Stimulated activated CD8-positive, alpha-beta memory T cell treated with anti-CD3 and anti-CD28 coated beads, Interleukin-7, amount 100 ng/mL, for 48 hours (primary cell): ENCODE results near the gene NPTX1.

Experiments
- DNase-seq, 2 donors: peaks; one replicate each; pipeline ENCODE4 v3.0.0-alpha.2; 2020; ENCODE audit warnings: low read depth in 1 of 2; ENCODE audit errors: extremely low read depth in 1 of 2

NPTX1 gene

DNA sequence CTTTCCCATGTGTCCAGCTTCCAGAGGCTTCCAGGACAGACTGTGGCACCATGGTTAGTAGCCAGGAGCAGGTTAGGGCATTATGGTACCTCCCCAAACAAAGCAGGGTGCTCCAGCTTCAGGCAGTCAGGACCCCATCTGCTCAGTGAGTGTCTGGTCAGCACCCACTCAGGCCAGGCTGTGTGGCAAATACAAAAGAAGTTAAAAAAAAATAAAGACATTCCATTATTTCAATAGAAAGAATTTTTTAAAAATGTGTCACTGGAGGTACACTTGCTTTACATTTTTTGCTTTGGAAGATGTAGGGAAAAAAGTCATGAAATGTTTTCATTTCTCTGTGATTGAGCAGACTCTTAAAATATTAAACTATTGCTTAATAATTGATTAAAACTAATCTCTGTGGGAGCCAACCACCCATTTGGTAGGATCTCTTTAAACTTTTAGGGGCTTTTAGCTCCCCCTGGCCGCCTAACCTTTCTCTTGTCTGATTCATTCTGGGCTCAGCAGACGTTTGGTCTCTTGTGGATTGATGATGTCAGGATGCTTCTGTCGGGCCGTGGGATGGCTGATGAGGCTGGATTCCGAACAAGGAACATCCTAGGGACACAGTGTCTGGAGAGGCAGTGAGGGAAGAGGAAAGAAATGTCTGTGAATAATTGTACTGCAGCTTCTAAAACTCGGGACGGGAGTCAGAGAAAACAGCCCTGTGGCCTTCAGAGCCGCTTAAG is 28.4 kb upstream of the NPTX1 start:
- no peak for DNase-seq

DNA sequence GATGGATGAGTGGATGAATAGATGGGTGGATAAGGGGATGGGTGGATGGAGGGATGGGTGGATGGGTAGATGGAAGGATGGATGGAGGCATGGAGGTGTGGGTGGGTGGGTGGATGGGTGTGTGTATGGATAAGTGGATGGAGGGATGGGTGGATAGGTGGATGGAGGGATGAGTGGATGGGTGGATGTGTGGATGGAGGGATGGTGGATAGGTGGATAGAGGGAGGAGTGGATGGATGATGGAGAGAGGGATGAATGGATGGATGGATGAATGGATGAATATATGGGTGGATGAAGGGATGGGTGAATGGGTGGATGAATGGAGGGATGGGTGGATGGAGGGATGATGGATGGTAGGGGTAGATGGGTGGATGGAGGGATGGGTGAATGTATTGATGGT is 27.5 kb upstream of the NPTX1 start:
- DNase-seq, result no peak

DNA sequence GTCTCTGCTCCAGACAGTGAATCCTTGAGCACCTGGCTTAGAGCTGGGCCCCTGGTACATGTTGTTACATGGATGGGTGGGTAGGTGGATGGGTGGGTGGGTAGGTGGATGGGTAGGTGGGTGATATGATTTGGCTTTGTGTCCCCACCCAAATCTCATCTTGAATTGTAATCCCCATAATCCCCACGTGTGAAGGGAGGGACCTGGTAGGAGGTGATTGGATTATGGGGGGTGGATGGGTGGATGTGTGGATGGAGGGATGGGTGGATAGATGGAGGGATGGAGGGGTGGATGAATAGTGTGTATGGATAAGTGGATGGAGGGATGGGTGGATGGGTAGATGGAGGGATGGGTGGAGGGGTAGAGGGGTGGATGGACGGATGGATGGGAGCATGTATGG is 26.6 kb upstream of the NPTX1 start:
- no peak for DNase-seq

DNA sequence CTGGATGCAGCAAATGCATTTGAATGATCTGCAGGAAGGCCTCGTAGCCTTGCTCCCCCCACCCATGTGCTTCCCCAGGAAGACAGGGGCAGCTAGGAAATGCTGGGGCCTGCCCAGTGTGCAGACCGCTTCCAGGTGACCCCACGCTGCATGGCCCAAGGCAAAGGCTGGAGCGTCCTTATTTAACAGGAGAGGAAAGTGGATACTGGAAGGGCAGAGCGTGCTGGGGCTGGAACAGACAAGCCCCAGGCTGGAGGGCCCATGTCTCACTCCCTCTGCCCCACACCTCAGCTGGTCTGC is 26.1 kb upstream of the NPTX1 start:
- no peak for DNase-seq

DNA sequence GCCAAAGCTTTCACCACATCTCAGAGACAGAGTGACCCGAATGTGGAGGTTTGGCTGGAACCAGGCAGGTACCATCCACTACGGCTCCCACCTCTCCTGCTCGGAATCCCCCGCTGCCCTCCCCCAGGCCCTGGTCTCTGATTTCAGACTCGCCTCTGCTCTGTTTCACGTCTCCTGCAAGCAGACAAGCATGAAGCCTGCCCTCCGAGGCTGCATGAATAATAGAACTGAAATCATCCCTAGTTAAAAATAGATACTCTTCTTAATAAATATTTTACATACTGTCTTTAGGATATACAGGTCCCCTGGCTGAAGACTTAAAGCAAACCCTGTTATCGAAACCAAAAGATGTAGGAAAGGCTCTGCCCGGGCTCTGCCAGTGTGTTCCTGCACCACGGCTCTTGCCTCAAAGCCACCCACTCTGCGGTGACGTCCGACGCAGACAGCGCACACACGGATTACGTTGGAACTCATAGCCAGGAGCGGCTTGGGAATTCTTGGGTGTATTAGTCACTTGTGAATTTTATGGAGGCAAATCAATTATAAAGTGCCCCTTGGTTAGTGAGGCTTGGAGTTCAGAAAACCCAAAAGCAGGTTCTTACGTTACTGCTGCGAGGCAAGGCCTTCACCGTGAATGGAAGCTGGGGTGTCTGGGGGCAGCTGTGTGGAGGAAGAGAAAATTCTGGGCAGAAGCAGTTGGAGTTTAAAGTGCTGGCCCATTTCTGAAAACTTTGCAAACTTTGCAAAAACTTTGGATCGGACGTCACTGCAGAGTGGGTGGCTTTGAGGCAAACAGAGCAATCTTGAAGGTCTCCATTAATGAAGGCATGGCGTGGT is 25.6 kb upstream of the NPTX1 start:
- DNase-seq, result no peak

DNA sequence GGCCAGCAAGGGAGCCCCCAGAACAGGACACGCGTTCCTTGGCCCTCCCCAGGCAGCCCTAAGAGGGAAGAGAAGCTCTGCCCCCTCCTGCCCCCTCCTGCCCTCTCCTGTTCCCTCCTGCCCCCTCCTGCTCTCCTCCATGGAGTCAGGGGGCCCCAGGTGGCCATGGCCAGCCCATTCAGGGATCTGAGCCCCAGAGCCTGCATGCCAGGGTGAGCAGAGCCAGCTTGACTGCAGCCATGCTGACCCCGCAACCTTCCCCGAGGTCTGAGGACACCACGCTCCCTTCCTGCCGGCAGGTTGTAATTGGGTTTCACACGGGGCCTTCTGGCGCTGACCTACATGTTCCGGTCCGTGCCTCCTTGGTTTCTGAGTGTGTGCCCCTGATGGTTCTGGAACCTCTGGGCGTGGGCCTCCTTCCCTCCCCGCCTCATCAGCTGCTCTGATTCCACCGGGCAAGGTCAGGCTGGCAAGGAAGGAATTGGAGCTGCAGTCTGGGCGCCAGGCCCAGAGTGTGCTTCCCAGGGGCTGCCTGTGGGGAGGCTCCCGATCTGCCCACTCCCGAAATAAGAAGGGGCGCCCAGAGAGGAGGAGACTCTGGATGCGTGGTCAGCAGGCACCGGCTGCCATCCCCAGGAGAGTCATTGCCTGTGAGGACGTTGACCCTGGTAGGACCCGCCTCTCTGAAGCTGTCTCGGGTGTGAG is 23.7 kb upstream of the NPTX1 start:
- no peak for DNase-seq

DNA sequence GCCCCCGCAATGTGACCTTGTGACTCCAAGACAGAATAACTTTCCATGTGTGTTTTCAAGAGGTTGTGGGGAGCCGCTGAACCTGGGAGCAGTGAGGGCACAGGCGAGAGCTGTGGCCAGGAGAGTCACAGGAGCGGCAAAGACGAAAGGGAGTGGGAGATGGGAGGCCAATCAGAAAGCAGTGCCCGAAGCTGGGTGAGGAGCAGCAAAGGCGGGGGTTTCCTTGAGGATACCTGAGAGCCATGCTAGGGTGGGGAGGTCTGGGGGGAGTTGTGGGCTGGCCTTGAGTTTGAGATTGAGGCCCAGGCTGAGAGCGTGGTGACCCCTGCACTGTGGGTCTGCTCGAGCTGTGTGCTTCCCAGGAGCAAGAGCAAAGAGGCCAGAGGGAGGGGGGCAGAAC is 23.2 kb upstream of the NPTX1 start:
- DNase-seq, result no peak

DNA sequence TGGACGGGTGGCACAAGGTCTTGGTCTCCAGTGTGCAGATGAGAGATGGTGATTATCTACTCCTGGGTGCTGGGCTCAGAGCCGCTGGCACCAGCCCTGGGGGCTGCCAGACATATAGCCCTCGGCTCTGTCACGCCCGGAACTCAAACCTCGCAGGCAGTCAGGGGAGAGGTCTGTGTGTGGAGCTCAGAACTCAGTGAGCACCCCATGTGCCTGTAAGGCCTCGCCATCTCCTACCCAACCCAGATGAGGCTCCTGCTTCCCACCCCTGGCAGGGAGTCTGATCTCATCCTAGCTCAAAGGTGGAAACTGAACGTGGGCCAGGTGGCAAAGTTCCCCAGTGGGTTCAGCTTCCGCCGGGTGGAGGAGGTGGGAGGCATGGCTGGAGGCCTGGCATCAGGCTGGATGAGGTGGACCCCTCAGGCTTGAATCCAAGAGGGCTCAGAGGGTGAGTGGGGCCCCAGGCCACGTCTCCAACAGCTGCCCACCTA is 22.6 kb upstream of the NPTX1 start:
- no peak for DNase-seq

DNA sequence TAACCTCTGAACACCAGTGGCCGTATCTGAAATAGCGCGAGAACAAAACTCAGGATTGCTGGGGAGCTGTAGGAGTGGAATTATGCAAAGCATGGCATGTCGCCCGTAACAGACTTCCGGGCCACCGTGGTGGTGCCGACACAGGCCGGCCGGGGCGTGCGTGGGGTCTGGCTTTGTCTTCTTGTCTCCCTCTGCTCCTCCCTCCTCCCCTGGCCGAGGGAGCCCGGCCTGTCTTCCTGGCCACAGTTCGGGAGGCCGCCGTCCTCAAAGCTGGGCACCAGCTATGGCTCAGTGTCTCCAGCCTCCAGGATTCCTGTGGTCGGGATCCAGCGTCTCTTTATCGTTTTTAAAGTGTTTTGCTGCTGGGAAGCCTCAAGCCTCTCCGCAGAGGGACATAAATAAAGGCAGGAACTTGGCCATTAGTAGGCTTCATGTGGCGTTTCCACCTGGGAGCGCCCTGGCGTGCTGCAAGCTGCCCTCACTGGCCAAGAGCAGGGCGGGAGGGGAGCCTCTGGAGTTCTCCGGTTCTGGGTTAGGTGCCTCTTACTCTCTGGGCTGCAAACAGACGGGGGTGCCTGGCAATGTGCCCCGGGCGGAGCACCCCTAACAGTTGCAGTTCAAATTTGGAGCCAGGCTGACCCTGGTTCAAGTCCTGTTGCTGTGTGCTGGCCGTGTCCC is 22.0 kb upstream of the NPTX1 start:
- no peak for DNase-seq

DNA sequence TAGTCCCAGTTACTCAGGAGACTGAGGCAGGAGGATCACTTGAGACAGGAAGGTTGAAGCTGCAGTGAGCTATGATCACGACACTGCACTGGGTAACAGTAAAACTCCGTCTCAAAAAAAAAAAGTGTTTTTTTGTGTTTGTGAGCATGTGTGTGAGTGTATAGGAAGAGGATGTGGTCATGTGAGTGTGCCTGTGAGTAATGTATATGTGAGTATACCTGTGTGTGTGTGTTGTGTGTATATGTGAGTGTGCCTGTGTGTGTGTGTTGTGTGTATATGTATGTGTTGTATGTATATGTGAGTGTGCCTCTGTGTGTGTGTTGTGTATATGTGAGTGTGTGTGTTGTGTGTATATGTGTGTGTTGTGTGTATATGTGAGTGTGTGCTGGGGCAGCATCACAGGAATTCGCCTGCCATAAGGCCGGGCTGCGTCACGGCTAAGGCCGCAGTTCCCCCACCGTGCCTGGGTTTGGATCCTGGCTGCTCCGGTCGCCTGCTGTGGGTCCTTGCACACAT is 21.4 kb upstream of the NPTX1 start:
- DNase-seq, result no peak

DNA sequence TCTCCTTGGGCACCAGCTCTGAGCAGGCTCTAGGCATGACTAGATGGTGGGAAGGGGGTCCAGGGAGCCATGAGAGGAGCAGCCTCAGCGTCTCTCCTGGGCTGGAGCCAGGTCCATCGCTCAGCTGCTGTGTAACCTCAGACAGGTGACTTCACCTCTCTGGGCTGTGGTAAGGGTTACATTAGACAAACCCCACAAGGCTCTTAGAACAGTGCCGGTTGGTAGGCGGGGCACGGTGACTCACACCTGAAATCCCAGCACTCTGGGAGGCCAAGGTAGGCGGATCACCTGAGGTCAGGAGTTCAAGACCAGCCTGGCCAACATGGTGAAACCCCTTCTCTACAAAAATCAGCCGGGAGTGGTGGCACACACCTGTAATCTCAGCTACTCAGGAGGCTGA is 18.1 kb upstream of the NPTX1 start:
- no peak for DNase-seq

DNA sequence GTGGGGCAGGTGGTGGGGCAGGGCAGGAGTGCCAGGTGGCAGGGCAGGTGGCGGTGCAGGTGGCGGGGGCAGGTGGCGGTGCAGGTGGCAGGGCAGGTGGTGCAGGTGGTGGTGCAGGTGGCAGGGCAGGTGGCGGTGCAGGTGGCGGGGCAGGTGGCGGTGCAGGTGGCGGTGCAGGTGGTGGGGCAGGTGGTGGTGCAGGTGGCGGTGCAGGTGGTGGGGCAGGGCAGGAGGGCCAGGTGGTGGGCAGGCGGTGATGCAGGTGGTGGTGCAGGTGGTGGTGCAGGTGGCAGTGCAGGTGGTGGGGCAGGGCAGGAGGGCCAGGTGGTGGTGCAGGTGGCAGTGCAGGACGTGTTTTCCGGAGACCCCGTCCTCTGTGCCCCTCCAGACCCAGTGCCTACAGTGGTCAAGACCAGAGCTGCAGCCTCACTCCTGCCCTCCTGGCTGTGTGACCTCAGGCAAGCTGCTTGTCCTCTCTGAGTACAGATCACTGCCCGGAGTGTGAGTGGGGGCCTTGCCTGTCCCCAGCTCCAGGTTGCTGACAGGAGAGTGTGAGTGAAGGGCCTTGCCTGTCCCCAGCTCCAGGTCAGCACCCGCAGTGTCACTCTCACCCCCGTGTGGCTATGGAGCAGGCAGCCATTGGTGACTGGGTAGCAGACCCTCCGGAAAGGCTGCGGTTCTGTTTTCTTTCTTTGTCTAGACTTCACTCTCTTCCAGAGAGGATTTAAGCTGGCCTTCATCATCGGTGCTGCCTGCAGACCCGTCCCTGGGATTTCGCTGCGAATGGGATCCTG is 16.1 kb upstream of the NPTX1 start:
- no peak for DNase-seq

DNA sequence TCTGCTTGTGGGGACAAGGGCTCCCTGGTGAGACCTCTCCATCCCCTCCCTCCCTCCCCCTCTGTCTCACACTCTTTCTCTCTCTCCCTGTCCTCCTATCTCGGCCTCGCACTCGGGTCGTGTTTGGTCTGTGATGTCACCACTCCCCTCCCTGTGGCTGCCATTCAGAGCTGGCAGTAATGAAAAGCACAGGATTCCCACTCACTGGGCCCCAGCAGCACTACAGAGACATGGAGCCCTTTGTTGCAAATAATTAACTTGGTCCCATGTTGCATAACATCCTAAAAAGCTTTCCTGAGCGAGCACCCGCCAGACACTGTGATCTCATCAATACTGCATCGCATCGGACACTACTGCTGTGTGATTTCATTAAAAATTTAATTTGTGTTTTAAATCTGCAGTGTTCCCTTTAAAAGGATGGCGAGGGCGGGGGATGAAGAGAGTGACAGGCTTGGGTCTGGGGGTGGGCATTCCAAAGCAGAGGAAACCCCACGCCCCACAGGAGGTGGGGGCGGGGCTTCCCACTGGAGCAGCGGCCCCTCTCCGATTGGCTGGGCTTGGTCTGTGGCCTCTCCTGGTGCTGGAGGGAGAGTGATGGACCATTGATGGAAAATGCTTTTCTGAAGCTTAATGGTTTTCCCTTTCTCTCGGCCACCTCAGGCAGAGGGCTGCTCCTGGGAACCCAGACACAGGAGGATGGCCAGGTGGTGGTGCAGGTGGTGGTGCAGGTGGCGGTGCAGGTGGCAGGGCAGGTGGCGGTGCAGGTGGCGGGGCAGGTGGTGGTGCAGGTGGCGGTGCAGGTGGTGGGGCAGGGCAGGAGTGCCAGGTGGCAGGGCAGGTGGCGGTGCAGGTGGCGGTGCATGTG is 15.3 kb upstream of the NPTX1 start:
- DNase-seq, result no peak

DNA sequence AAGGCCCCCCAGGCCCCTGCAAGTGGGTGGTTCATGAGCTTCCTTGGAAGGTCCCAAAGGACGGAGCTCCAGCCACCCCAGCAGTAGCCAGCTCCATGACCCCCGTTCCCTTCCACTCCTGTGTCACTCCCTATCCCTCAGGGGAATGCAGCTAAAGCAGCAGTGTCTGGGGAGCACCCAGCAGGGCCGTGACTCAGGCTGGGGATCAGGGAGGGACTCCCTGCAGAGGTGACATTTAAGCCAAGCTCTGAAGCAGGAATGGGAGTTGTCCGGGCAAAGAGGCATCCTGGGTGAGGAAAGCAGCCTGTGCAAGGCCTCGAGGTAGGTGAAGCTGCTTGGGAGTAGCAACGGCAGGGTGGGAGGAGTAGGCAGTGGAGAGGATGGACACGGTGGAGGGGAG is 11.1 kb upstream of the NPTX1 start:
- no peak for DNase-seq

DNA sequence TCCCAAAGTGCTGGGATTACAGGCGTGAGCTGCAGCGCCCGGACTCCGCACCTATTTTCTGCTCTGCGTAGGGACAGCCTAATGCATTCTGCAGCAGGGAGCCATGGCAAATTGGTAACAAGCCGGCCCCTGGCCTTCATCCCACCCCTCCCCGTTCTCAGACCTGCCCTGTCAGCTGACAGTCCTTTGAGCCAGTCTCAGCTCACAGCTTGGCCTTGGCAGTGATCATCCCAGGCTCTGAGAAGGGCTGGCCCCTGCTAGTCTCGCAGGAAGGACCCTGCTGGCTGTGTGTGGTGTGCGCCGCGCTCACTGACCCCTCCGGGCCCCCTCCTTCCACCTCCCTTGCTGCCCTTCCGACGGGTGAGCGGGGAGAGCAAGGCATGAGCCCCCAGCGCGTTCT is 10.3 kb upstream of the NPTX1 start:
- no peak for DNase-seq

DNA sequence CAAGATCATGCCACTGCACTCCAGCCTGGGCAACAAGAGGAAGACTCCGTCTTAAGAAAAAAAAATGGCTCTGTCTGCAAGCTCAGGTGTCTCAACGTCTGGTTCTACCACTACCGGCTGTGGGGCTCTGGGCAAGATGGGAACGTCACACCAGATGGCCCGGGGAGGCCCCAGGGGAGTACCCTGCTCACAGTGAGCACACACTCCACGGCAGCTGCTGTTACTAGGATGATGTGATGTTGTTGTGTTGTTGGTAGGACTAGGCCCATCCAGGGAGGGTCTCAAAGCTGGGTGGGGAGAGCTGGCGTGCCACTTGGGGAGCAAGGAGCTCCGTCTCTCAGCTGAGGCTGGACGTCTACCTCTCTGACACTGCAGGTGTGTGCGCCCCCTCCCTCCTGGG is 9.4 kb upstream of the NPTX1 start:
- DNase-seq, result no peak

DNA sequence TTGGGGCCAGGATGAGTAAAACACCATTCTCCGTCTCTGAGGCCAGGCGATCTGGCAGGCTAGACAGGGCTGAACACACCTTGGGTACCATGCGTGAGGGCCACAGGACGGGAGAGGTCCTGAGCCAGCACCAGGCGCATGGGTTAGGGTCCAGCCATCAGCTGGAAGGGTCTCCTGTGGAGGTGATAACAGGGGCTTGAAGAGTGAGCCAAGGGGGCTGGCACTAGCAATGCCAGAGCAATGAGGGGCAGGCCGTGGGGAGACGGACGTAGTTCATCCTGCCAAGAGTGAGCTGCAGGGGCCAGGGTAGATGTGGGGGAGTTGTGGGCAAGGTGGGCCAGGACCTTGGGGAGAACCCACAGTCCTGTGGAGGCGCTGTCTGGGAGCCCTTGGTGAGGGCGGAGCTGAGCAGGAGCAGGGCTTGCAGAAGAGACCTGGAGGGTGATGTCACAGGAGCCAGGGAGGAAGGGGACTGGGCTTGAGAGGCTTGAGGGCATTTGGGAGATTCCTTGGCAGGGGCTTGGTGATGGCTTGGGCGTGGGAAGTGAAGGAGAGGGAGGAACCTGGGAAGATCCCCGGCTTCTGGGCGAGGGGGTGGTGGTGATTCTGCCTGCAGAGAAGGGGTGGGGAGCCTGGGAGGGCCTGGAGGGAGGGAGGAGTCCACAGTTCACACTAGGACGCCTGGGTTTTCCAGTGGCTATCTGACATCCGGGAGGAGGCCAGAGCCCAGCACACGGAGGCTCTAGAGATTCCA is 6.3 kb upstream of the NPTX1 start:
- no peak for DNase-seq

DNA sequence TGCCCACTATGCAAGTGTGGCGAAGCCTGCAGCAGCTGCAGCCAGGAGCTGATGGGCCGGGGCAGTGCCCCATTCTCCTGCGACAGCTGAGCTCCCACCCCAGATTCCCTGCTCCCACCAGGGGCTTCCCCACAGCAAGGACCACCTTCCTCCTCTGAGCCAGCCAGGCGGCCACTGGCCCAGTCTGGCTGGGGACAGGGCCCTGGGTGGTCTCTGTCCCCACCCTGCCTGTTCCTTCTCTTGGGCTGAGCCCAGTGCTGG is 5.6 kb upstream of the NPTX1 start:
- no peak for DNase-seq
